Mesothelial cell of epicardium (in vitro differentiated cells): ENCODE measurements around the gene TP53I11. TPM values are rescaled to one million over a fixed set of nuclear protein-coding genes. Genes with fewer than 3 reads are reported as not detected.

Source experiments
- DNase-seq, 2 experiments: peaks; one replicate each; pipeline ENCODE4 v3.0.0; 2021; ENCODE audit warnings: low spot score in 2 of 2; ENCODE audit not compliant: unreplicated experiment in 2 of 2
- H3K27ac Mint-ChIP-seq: 2 replicates; pipeline ENCODE4 v1.8.0; 2021; ENCODE audit warnings: mixed read lengths
- H3K27me3 Mint-ChIP-seq: 2 replicates; pipeline ENCODE4 v1.8.0; 2021; ENCODE audit warnings: low read depth, mixed read lengths
- H3K36me3 Mint-ChIP-seq: 2 replicates; pipeline ENCODE4 v1.8.0; 2021; ENCODE audit warnings: mixed read lengths
- H3K4me1 Mint-ChIP-seq: 2 replicates; pipeline ENCODE4 v1.8.0; 2021; ENCODE audit warnings: mixed read lengths
- H3K4me3 Mint-ChIP-seq: 2 replicates; pipeline ENCODE4 v1.8.0; 2021; ENCODE audit warnings: mild to moderate bottlenecking, moderate library complexity, mixed read lengths
- H3K9me3 Mint-ChIP-seq: 2 replicates; pipeline ENCODE4 v1.8.0; 2021; ENCODE audit warnings: mixed read lengths
- total RNA-seq: library from RNA; stranded (reverse); gene quantifications from 3 replicates; pipeline ENCODE4 v1.2.1, GENCODE V29; 2021
- TF ChIP-seq, protein P1 (sequence below): fragments of 200-600 bp; sonication (generic); IDR thresholded peaks from one replicate; pipeline ENCODE4 v1.5.0; 2021; ENCODE audit warnings: antibody characterized with exemption; ENCODE audit not compliant: unreplicated experiment

TP53I11 gene
- total RNA-seq, 1 donor from 2014 or later: 81.0 TPM

DNA sequence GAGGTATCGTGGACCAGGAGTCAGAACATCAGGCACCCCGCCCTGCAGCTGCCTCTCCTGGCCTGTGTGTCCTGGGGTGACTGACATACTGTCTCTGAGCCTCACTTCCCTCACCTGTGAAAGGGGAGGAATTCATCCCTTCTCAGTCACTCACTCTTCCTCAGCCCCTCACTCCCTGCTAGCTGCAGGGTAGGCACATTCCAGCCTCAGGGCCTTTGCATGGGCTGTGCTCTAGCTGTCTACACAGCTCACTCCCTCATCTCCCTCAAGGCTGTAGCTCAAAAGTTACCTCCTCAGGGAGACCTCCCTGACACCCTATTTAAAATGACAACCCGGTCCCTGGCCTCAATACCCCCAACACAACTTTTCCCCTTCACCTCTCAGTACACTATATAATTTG is 2.5 kb downstream of the TP53I11 start:
- TF ChIP-seq, protein P1, sequence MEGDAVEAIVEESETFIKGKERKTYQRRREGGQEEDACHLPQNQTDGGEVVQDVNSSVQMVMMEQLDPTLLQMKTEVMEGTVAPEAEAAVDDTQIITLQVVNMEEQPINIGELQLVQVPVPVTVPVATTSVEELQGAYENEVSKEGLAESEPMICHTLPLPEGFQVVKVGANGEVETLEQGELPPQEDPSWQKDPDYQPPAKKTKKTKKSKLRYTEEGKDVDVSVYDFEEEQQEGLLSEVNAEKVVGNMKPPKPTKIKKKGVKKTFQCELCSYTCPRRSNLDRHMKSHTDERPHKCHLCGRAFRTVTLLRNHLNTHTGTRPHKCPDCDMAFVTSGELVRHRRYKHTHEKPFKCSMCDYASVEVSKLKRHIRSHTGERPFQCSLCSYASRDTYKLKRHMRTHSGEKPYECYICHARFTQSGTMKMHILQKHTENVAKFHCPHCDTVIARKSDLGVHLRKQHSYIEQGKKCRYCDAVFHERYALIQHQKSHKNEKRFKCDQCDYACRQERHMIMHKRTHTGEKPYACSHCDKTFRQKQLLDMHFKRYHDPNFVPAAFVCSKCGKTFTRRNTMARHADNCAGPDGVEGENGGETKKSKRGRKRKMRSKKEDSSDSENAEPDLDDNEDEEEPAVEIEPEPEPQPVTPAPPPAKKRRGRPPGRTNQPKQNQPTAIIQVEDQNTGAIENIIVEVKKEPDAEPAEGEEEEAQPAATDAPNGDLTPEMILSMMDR: no peak
- Mint-ChIP-seq H3K36me3 (no peaks in the 10 kb centered on the region), H3K4me1 (peaks cover 27% of the 10 kb centered on the region), H3K4me3 (no peak overlapping the region), H3K9me3 (no peaks in the 10 kb centered on the region), H3K27ac (no peak overlapping the region), H3K27me3 (no peaks in the 10 kb centered on the region)
- DNase-seq: no peak

DNA sequence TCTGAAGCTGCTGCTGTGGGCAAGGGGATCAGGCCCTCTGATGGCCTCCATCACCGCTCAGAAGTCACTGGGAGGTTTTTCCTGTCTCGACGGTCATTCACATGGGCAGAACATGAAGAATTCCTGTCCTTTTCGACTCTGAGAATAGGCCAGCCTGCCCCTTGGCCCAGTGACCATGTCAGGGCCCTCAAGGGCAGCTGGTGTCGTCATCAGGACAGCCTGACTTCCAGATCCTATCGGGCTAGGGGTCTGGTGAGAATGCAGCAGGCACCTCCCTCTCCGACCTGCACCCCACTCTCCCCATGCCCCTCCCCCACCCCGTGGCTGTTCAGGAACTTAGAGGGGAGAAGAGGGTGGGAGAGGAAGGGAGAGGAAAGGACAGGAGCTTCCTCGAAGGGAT is 3.6 kb downstream of the TP53I11 start:
- Mint-ChIP-seq H3K27me3 (no peaks in the 10 kb centered on the region), H3K4me3 (no peak overlapping the region), H3K36me3 (no peaks in the 10 kb centered on the region), H3K4me1 (peaks cover 31% of the 10 kb centered on the region), H3K27ac (no peak overlapping the region), H3K9me3 (no peaks in the 10 kb centered on the region)
- TF ChIP-seq, protein P1: no peak
- DNase-seq: no peak

DNA sequence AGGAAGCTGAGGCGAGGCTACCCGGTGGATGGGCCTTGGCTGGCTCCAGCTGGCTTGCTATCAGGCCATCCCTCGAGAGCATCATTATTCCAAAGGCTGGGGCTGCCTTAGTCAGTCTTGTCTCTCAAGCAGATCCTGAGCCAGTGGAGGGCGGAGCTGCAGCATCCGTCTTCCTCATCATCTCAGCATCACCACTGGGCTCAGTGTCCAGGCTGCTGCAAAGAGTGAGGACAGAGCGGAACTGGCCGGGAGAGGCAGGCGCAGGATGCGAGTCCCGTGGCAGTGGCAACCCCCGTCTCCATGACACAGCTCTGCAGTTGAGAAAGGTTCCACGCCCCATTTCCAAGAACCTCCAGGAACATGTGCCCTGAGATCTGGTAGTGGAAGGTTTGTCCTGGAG is 4.4 kb downstream of the TP53I11 start:
- Mint-ChIP-seq H3K9me3 (no peaks in the 10 kb centered on the region), H3K27ac (no peak overlapping the region), H3K36me3 (no peaks in the 10 kb centered on the region), H3K4me3 (no peak overlapping the region), H3K27me3 (no peaks in the 10 kb centered on the region), H3K4me1 (peaks cover 31% of the 10 kb centered on the region)
- TF ChIP-seq, protein P1: no peak
- no peak for DNase-seq

DNA sequence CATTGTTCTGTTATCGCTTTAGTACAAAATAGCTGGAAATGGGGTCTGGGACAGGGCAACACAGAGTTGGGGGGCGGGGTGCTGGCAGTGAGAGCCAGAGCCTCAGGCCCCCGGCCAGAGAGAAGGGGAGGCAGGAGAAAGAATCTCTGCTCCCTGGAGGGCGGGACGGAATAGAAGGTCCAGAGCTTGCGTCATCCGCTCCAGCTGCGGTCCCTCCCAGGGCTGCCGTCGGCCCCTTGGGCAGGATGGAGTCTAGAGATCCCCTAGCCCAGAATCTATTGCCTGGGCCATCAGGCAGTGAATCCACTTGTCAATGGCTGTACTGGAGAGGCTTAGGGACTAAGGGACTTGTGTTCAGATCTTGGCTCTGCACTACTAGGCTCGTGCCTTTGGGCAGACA is 5.0 kb downstream of the TP53I11 start:
- Mint-ChIP-seq H3K9me3 (no peaks in the 10 kb centered on the region), H3K36me3 (peaks cover 5% of the 10 kb centered on the region), H3K27ac (no peak overlapping the region), H3K4me3 (no peak overlapping the region), H3K27me3 (no peaks in the 10 kb centered on the region), H3K4me1 (peaks cover 31% of the 10 kb centered on the region)
- no peak for DNase-seq
- TF ChIP-seq, protein P1: no peak

DNA sequence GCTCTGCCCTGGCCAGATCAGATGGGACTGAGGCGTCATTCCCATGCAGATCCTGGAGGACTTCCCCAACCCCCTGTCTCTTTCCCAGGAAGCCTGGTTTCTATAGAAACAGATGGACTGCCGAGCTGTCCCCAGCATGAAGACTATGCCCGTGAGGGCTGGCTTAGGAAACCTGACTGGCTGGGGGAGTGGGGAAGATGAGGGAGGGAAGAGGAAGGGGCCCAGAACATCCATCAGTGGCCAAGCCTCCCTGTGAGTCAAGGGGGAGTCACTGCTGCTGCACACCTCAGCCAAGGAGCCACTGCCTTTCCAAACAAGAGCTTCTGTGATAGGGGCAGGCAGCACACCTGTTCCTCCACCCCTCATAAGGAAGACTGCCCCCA is 5.8 kb downstream of the TP53I11 start:
- Mint-ChIP-seq H3K9me3 (no peaks in the 10 kb centered on the region), H3K27ac (no peak overlapping the region), H3K36me3 (peaks cover 5% of the 10 kb centered on the region), H3K4me1 (peaks cover 31% of the 10 kb centered on the region), H3K4me3 (no peak overlapping the region), H3K27me3 (no peaks in the 10 kb centered on the region)
- TF ChIP-seq, protein P1: no peak
- no peak for DNase-seq
